DOHH2 (cell line): Measurements from ENCODE around the gene RGS1.

Experiments used
- H3F3A ChIP-seq: fragments of 200-600 bp; sonication (generic), shearing (Covaris generic); 2 replicates; pipeline ENCODE4 v1.6.0; 2016; ENCODE audit warnings: antibody characterized with exemption, mild to moderate bottlenecking; ENCODE audit not compliant: control insufficient read depth, insufficient read depth
- H3K27ac ChIP-seq: fragments of 200-600 bp; sonication (generic); 2 replicates; pipeline ENCODE4 v1.5.1; 2014; ENCODE audit warnings: low read depth, mild to moderate bottlenecking, low read length, moderate library complexity
- H3K27me3 ChIP-seq: fragments of 200-600 bp; sonication (generic); 2 replicates; pipeline ENCODE4 v1.6.1; 2014; ENCODE audit warnings: mild to moderate bottlenecking, low read length, mixed read lengths; ENCODE audit not compliant: control insufficient read depth
- H3K36me3 ChIP-seq: fragments of 200-600 bp; sonication (generic); 2 replicates; pipeline ENCODE4 v1.6.1; 2014; ENCODE audit warnings: mild to moderate bottlenecking, low read length, moderate library complexity, mixed read lengths; ENCODE audit not compliant: control insufficient read depth
- H3K4me1 ChIP-seq: fragments of 200-600 bp; sonication (generic); 2 replicates; pipeline ENCODE4 v1.6.1; 2014; ENCODE audit warnings: mild to moderate bottlenecking, low read length, mixed read lengths; ENCODE audit not compliant: control insufficient read depth
- H3K4me2 ChIP-seq: fragments of 200-600 bp; sonication (generic); 2 replicates; pipeline ENCODE4 v1.6.0; 2014; ENCODE audit warnings: mild to moderate bottlenecking, low read length, moderate library complexity
- H3K4me3 ChIP-seq: fragments of 200-600 bp; sonication (generic); 2 replicates; pipeline ENCODE4 v1.5.1; 2014; ENCODE audit warnings: mild to moderate bottlenecking, low read length, mixed read lengths
- H3K79me2 ChIP-seq: fragments of 200-600 bp; sonication (generic); 2 replicates; pipeline ENCODE4 v1.6.1; 2014; ENCODE audit warnings: mild to moderate bottlenecking, low read length, mixed read lengths; ENCODE audit not compliant: control insufficient read depth
- H3K9me2 ChIP-seq: fragments of 200-600 bp; sonication (generic); replicated peaks from 2 replicates; pipeline ENCODE4 v1.6.1; 2014; ENCODE audit warnings: mild to moderate bottlenecking, low read length, mixed read lengths; ENCODE audit not compliant: control insufficient read depth
- H3K9me3 ChIP-seq: fragments of 200-600 bp; sonication (generic); 2 replicates; pipeline ENCODE4 v1.6.1; 2014; ENCODE audit warnings: antibody characterized with exemption, low read length, mixed read lengths; ENCODE audit not compliant: control insufficient read depth, insufficient read depth
- H4K20me1 ChIP-seq: fragments of 200-600 bp; sonication (generic); 2 replicates; pipeline ENCODE4 v1.6.0; 2014; ENCODE audit warnings: low read depth, mild to moderate bottlenecking, antibody characterized with exemption, low read length, moderate library complexity; ENCODE audit not compliant: control insufficient read depth, insufficient read depth
- CTCF ChIP-seq: fragments of 200-600 bp; sonication (generic); IDR thresholded peaks from one replicate; pipeline ENCODE4 v1.5.1; 2014; ENCODE audit warnings: antibody characterized with exemption, mild to moderate bottlenecking, low read depth, low read length; ENCODE audit not compliant: poor library complexity, severe bottlenecking
- EZH2phosphoT487 ChIP-seq: fragments of 200-600 bp; sonication (generic); IDR thresholded peaks from 2 replicates; pipeline ENCODE4 v1.6.1; 2017; ENCODE audit warnings: borderline replicate concordance, mild to moderate bottlenecking, antibody characterized with exemption, low read length, moderate library complexity, mixed read lengths

RGS1 gene

GRCh38 chr1:192566657-192567056 lies 8.9 kb upstream of the RGS1 start:
- Histone ChIP-seq H3F3A (no peaks in the 10 kb centered on the region), H3K27me3 (no peaks in the 10 kb centered on the region), H3K4me1 (no peaks in the 10 kb centered on the region), H4K20me1 (no peaks in the 10 kb centered on the region), H3K79me2 (no peaks in the 10 kb centered on the region), H3K9me3 (no peaks in the 10 kb centered on the region), H3K4me2 (no peak overlapping the region), H3K9me2 (no peaks in the 10 kb centered on the region), H3K27ac (no peak overlapping the region), H3K4me3 (no peak overlapping the region), H3K36me3 (no peaks in the 10 kb centered on the region)
- TF ChIP-seq CTCF (no peak), EZH2phosphoT487 (no peak)

- Histone ChIP-seq H3K27me3 (no peaks in the 10 kb centered on the region), H3K9me2 (no peaks in the 10 kb centered on the region), H3F3A (no peaks in the 10 kb centered on the region), H3K4me1 (no peaks in the 10 kb centered on the region), H3K9me3 (no peaks in the 10 kb centered on the region), H3K27ac (no peak overlapping the region), H3K36me3 (no peaks in the 10 kb centered on the region), H4K20me1 (no peaks in the 10 kb centered on the region), H3K79me2 (no peaks in the 10 kb centered on the region), H3K4me3 (no peak overlapping the region), H3K4me2 (no peak overlapping the region)
- TF ChIP-seq CTCF: no peak
- TF ChIP-seq EZH2phosphoT487: no peak
Observed at GRCh38 chr1:192568063-192568462, 7.5 kb upstream of the RGS1 start.

- Histone ChIP-seq H3K79me2 (no peaks in the 10 kb centered on the region), H3K4me1 (peaks cover 28% of the 10 kb centered on the region), H3F3A (no peaks in the 10 kb centered on the region), H3K36me3 (peaks cover 2% of the 10 kb centered on the region; the same call in 1 of the 2 replicates), H4K20me1 (no peaks in the 10 kb centered on the region), H3K27me3 (no peaks in the 10 kb centered on the region), H3K9me2 (no peaks in the 10 kb centered on the region), H3K9me3 (no peaks in the 10 kb centered on the region), H3K27ac (no peak overlapping the region), H3K4me2 (no peak overlapping the region), H3K4me3 (no peak overlapping the region)
- TF ChIP-seq EZH2phosphoT487 (no peak), CTCF (no peak)
Observed at GRCh38 chr1:192571668-192572067, 3.9 kb upstream of the RGS1 start.

- H3F3A ChIP-seq: no peaks in the 10 kb centered on the region
- no peaks in the 10 kb centered on the region for H3K79me2 ChIP-seq
- no peaks in the 10 kb centered on the region for H4K20me1 ChIP-seq
- H3K4me1 ChIP-seq: peaks cover 38% of the 10 kb centered on the region
- H3K9me2 ChIP-seq: no peaks in the 10 kb centered on the region
- H3K27me3 ChIP-seq: no peaks in the 10 kb centered on the region
- H3K36me3 ChIP-seq: peaks cover 16% of the 10 kb centered on the region
- no peak overlapping the region for H3K4me2 ChIP-seq
- TF ChIP-seq CTCF: no peak
- no peak for TF ChIP-seq EZH2phosphoT487
- H3K27ac ChIP-seq: no peak overlapping the region
- no peak overlapping the region for H3K4me3 ChIP-seq
- H3K9me3 ChIP-seq: no peaks in the 10 kb centered on the region
Observed at GRCh38 chr1:192573499-192573898, 2.1 kb upstream of the RGS1 start.
